Endodermal cell (in vitro differentiated cells): ENCODE data around the gene HLCS. TPM values are rescaled to one million over a fixed set of nuclear protein-coding genes. Genes with fewer than 3 reads are reported as not detected.

Experiments
- DNase-seq: peaks from one replicate; pipeline ENCODE4 v3.0.0-alpha.2; 2017
- H3K27ac ChIP-seq: 2 replicates; pipeline ENCODE4 v1.5.1; 2013; ENCODE audit warnings: mild to moderate bottlenecking, low read depth, low read length, moderate library complexity
- H3K27me3 ChIP-seq: 2 replicates; pipeline ENCODE4 v1.6.1; 2013; ENCODE audit warnings: mild to moderate bottlenecking, low read length, moderate library complexity; ENCODE audit not compliant: insufficient read depth, control insufficient read depth, poor library complexity, severe bottlenecking
- H3K36me3 ChIP-seq: 2 replicates; pipeline ENCODE4 v1.7.0; 2013; ENCODE audit warnings: mild to moderate bottlenecking, low read length, moderate library complexity; ENCODE audit not compliant: control insufficient read depth, insufficient read depth
- H3K4me1 ChIP-seq: one replicate; pipeline ENCODE4 v1.7.0; 2013; ENCODE audit warnings: low read length; ENCODE audit not compliant: control insufficient read depth, insufficient read depth
- H3K4me3 ChIP-seq: 2 replicates; pipeline ENCODE4 v1.5.1; 2013; ENCODE audit warnings: mild to moderate bottlenecking, low read length, moderate library complexity
- H3K9ac ChIP-seq: 2 replicates; pipeline ENCODE4 v1.6.1; 2013; ENCODE audit warnings: mild to moderate bottlenecking, low read length, moderate library complexity; ENCODE audit not compliant: poor library complexity, severe bottlenecking; ENCODE audit errors: extremely low read depth
- H3K9me3 ChIP-seq: 2 replicates; pipeline ENCODE4 v1.6.1; 2013; ENCODE audit warnings: mild to moderate bottlenecking, low read length, moderate library complexity; ENCODE audit not compliant: control insufficient read depth
- H3K27ac Mint-ChIP-seq: 2 replicates; pipeline ENCODE4 v1.8.0; 2020; ENCODE audit warnings: mixed read lengths
- H3K27me3 Mint-ChIP-seq: 2 replicates; pipeline ENCODE4 v1.8.0; 2021; ENCODE audit warnings: mild to moderate bottlenecking, mixed read lengths; ENCODE audit not compliant: insufficient read depth
- H3K36me3 Mint-ChIP-seq: 2 replicates; pipeline ENCODE4 v1.8.0; 2020; ENCODE audit warnings: low read depth, mixed read lengths
- H3K4me1 Mint-ChIP-seq: 2 replicates; pipeline ENCODE4 v1.8.0; 2020; ENCODE audit warnings: mixed read lengths
- H3K4me3 Mint-ChIP-seq: 2 replicates; pipeline ENCODE4 v1.8.0; 2020; ENCODE audit warnings: mild to moderate bottlenecking, moderate library complexity, mixed read lengths
- H3K9me3 Mint-ChIP-seq: 2 replicates; pipeline ENCODE4 v1.8.0; 2020; ENCODE audit warnings: mild to moderate bottlenecking, mixed read lengths
- WGBS, 2 experiments: methylation state at CpG; one replicate each; pipeline versions ENCODE4 v1.1.5 to v1.1.7; 2013; ENCODE audit warnings: missing lambda C conversion rate in 2 of 2, mixed read lengths in 1 of 2; ENCODE audit not compliant: insufficient coverage in 1 of 2, insufficient read length in 1 of 2; 5-methylcytosine and 5-hydroxymethylcytosine counted together
- total RNA-seq, 2 donors: library from RNA; stranded (reverse); fragmentation: NEBNext Ultra II Directional in 1 of 2; extraction: Animal tissue kit (Norgen Biotek cat#: 25700) in 1 of 2; gene quantifications; 2 replicates in 1 of 2; 3 replicates in 1 of 2; pipeline ENCODE4 v1.2.1, GENCODE V29; 2021
- TF ChIP-seq, protein P1 (sequence below): fragments of 200-600 bp; sonication (generic); conservative IDR thresholded peaks from 2 replicates; pipeline ENCODE4 v1.5.0; 2021; ENCODE audit warnings: antibody characterized with exemption, mild to moderate bottlenecking

Gene HLCS
- total RNA-seq, 2 donors from 2014 or later = 25.0 to 30.1 TPM

DNA sequence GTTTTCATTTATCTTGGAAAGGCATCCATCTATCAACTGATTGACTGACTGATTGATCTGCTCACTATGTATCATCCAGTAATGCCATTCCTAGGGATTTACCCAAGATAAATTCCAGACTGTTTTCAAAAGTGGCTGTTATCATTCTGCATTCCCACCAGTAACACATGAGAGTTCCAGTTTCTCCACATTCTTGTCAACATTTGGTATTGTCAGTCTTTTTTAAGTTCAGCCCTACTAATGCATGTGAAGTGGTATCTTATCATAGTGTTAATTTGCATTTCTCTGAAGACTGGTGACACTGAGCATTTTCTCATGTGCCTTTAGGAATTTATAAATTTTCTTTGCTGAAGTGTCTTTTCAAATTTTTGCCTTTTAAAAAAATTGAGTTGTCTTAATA, 168.0 kb downstream of the HLCS start:
- DNase-seq = no peak
- Histone ChIP-seq H3K27me3 (no peaks in the 10 kb centered on the region), H3K9me3 (peaks cover 33% of the 10 kb centered on the region), H3K4me3 (no peak overlapping the region), H3K27ac (no peak overlapping the region), H3K4me1 (no peaks in the 10 kb centered on the region), H3K36me3 (no peaks in the 10 kb centered on the region), H3K9ac (no peak overlapping the region)
- Mint-ChIP-seq H3K4me1 (peaks cover 1% of the 10 kb centered on the region), H3K4me3 (no peak overlapping the region), H3K27me3 (no peaks in the 10 kb centered on the region), H3K36me3 (peaks cover 9% of the 10 kb centered on the region), H3K27ac (no peak overlapping the region), H3K9me3 (peaks cover 20% of the 10 kb centered on the region)
- TF ChIP-seq, protein P1, sequence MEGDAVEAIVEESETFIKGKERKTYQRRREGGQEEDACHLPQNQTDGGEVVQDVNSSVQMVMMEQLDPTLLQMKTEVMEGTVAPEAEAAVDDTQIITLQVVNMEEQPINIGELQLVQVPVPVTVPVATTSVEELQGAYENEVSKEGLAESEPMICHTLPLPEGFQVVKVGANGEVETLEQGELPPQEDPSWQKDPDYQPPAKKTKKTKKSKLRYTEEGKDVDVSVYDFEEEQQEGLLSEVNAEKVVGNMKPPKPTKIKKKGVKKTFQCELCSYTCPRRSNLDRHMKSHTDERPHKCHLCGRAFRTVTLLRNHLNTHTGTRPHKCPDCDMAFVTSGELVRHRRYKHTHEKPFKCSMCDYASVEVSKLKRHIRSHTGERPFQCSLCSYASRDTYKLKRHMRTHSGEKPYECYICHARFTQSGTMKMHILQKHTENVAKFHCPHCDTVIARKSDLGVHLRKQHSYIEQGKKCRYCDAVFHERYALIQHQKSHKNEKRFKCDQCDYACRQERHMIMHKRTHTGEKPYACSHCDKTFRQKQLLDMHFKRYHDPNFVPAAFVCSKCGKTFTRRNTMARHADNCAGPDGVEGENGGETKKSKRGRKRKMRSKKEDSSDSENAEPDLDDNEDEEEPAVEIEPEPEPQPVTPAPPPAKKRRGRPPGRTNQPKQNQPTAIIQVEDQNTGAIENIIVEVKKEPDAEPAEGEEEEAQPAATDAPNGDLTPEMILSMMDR = no peak

DNA sequence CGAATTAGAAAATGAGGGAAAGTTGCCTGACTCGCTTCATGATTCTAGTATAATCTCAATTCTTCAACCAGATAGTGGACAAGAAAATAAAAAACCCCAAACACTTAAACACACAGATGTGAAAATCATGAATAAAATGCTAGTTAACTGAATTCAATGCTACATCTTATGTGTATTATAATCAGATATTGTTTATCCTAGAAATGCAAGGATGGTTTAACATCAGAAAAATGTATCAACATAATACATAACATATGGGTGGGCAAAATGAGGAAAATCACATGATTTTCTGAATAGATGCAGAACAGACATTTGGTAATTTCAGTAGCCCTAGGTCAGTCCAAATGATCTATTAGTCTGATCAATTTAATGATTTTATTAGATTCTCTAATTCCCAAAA, 170.4 kb downstream of the HLCS start:
- H3K4me3 ChIP-seq = no peak overlapping the region
- no peaks in the 10 kb centered on the region for H3K27me3 Mint-ChIP-seq
- H3K9me3 Mint-ChIP-seq = peaks cover 20% of the 10 kb centered on the region
- no peaks in the 10 kb centered on the region for H3K4me1 ChIP-seq
- peaks cover 33% of the 10 kb centered on the region for H3K9me3 ChIP-seq
- H3K27ac ChIP-seq = no peak overlapping the region
- H3K4me1 Mint-ChIP-seq = peaks cover 5% of the 10 kb centered on the region
- H3K27ac Mint-ChIP-seq = no peak overlapping the region
- H3K36me3 Mint-ChIP-seq = peaks cover 9% of the 10 kb centered on the region
- no peak overlapping the region for H3K4me3 Mint-ChIP-seq
- no peak overlapping the region for H3K9ac ChIP-seq
- 96 to 100% methylated on average over 1 to 2 of the region's 2 CpGs for WGBS, 2 experiments
- no peaks in the 10 kb centered on the region for H3K27me3 ChIP-seq
- no peaks in the 10 kb centered on the region for H3K36me3 ChIP-seq
- TF ChIP-seq, protein P1 = no peak
- no peak for DNase-seq

DNA sequence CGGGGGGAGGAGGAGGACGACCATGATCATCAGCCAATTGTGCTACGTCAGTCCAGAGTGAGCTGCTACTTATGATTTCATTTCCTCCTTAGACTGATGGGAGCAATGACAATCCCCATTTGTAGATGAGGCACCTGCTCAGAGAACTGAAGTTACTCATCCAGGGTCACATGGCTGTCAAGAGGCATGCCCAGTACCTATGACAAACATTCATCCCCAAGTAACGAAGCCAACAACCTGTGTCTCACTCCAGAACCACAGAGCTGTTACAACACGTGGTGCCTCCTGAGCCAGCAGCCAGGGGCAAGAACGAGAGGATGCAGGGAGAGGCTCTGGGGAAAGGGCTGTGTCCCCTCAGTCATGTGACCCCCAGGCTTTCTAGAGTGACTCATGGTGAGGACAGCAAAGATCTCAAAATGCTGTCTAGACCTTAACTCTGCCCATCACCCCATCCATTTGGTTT, 173.9 kb downstream of the HLCS start:
- H3K27me3 Mint-ChIP-seq = no peaks in the 10 kb centered on the region
- H3K36me3 Mint-ChIP-seq = no peaks in the 10 kb centered on the region
- H3K9me3 Mint-ChIP-seq = peaks cover 3% of the 10 kb centered on the region
- DNase-seq = no peak
- H3K36me3 ChIP-seq = no peaks in the 10 kb centered on the region
- no peaks in the 10 kb centered on the region for H3K27me3 ChIP-seq
- no peak overlapping the region for H3K4me3 Mint-ChIP-seq
- H3K9ac ChIP-seq = no peak overlapping the region
- peaks cover 13% of the 10 kb centered on the region for H3K9me3 ChIP-seq
- no peaks in the 10 kb centered on the region for H3K4me1 ChIP-seq
- H3K4me1 Mint-ChIP-seq = peaks cover 10% of the 10 kb centered on the region
- H3K27ac Mint-ChIP-seq = no peak overlapping the region
- TF ChIP-seq, protein P1 = no peak
- H3K27ac ChIP-seq = no peak overlapping the region
- WGBS, 2 experiments = 81 to 86% methylated on average over 3 to 6 of the region's 6 CpGs
- H3K4me3 ChIP-seq = no peak overlapping the region
